HEK293 (cell line): ENCODE results near the gene HCAR3.

Experiments
- GLI2 ChIP-seq: fragments of 450-650 bp; formaldehyde crosslinking; IDR thresholded peaks from 2 replicates; pipeline ENCODE4; 2017; ENCODE audit warnings: missing biosample characterization, missing genetic modification characterization, low read depth, borderline replicate concordance
- KLF10 ChIP-seq: fragments of 450-650 bp; IDR thresholded peaks from 2 replicates; pipeline ENCODE4 v1.5.1; 2018; ENCODE audit warnings: missing biosample characterization, mild to moderate bottlenecking, missing genetic modification characterization
- KLF16 ChIP-seq: fragments of 450-650 bp; formaldehyde crosslinking; IDR thresholded peaks from 2 replicates; pipeline ENCODE4 v1.5.1; 2017; ENCODE audit warnings: missing biosample characterization, missing genetic modification characterization
- OSR2 ChIP-seq: fragments of 450-650 bp; formaldehyde crosslinking; IDR thresholded peaks from 2 replicates; pipeline ENCODE4 v1.5.1; 2016; ENCODE audit warnings: missing biosample characterization, missing genetic modification characterization
- PRDM1 ChIP-seq: fragments of 450-650 bp; formaldehyde crosslinking; IDR thresholded peaks from 2 replicates; pipeline ENCODE4; 2016; ENCODE audit warnings: missing biosample characterization, missing genetic modification characterization
- SETDB1 ChIP-seq: IDR thresholded peaks from one replicate; pipeline ENCODE4 v1.6.1; 2017; ENCODE audit warnings: mild to moderate bottlenecking, low read length, moderate library complexity, mixed read lengths; ENCODE audit not compliant: insufficient read length
- SP3 ChIP-seq: fragments of 450-650 bp; formaldehyde crosslinking; IDR thresholded peaks from 2 replicates; pipeline ENCODE4 v1.5.1; 2016; ENCODE audit warnings: missing biosample characterization, missing genetic modification characterization
- ZFHX2 ChIP-seq: fragments of 450-650 bp; formaldehyde crosslinking; conservative IDR thresholded peaks from 2 replicates; pipeline ENCODE4 v1.5.1; 2016; ENCODE audit warnings: missing biosample characterization, missing genetic modification characterization
- ZNF112 ChIP-seq: fragments of 450-650 bp; formaldehyde crosslinking; IDR thresholded peaks from 2 replicates; pipeline ENCODE4 v1.5.0; 2017; ENCODE audit warnings: missing biosample characterization, missing genetic modification characterization
- ZNF223 ChIP-seq: fragments of 450-650 bp; formaldehyde crosslinking; IDR thresholded peaks from 2 replicates; pipeline ENCODE4 v1.5.1; 2016; ENCODE audit warnings: missing biosample characterization, missing genetic modification characterization
- ZNF302 ChIP-seq: fragments of 450-650 bp; formaldehyde crosslinking; IDR thresholded peaks from 2 replicates; pipeline ENCODE4 v1.5.1; 2016; ENCODE audit warnings: missing biosample characterization, missing genetic modification characterization, low read depth
- ZNF404 ChIP-seq: fragments of 450-650 bp; formaldehyde crosslinking; IDR thresholded peaks from 2 replicates; pipeline ENCODE4 v1.5.1; 2017; ENCODE audit warnings: missing biosample characterization, missing genetic modification characterization
- ZNF473 ChIP-seq: fragments of 450-650 bp; formaldehyde crosslinking; IDR thresholded peaks from 2 replicates; pipeline ENCODE4 v1.5.1; 2017; ENCODE audit warnings: missing biosample characterization, missing genetic modification characterization
- ZNF529 ChIP-seq: fragments of 450-650 bp; formaldehyde crosslinking; IDR thresholded peaks from 2 replicates; pipeline ENCODE4 v1.5.1; 2017; ENCODE audit warnings: missing genetic modification characterization, missing biosample characterization; ENCODE audit not compliant: insufficient replicate concordance
- ZNF560 ChIP-seq: fragments of 450-650 bp; formaldehyde crosslinking; IDR thresholded peaks from 2 replicates; pipeline ENCODE4 v1.5.1; 2017; ENCODE audit warnings: missing biosample characterization, missing genetic modification characterization, borderline replicate concordance
- ZNF610 ChIP-seq: fragments of 450-650 bp; formaldehyde crosslinking; IDR thresholded peaks from 2 replicates; pipeline ENCODE4 v1.5.1; 2016; ENCODE audit warnings: missing biosample characterization, missing genetic modification characterization, borderline replicate concordance
- ZNF621 ChIP-seq: fragments of 450-650 bp; formaldehyde crosslinking; IDR thresholded peaks from 2 replicates; pipeline ENCODE4 v1.5.1; 2017; ENCODE audit warnings: missing biosample characterization, missing genetic modification characterization
- ZNF623 ChIP-seq: fragments of 450-650 bp; formaldehyde crosslinking; IDR thresholded peaks from 2 replicates; pipeline ENCODE4 v1.5.1; 2016; ENCODE audit warnings: missing biosample characterization, missing genetic modification characterization
- ZNF654 ChIP-seq: fragments of 450-650 bp; formaldehyde crosslinking; IDR thresholded peaks from 2 replicates; pipeline ENCODE4 v1.5.1; 2016; ENCODE audit warnings: low read depth, missing biosample characterization, missing genetic modification characterization
- ZNF664 ChIP-seq: fragments of 450-650 bp; formaldehyde crosslinking; IDR thresholded peaks from 2 replicates; pipeline ENCODE4 v1.5.1; 2016; ENCODE audit warnings: missing biosample characterization, missing genetic modification characterization
- ZNF677 ChIP-seq: fragments of 450-650 bp; IDR thresholded peaks from 2 replicates; pipeline ENCODE4 v1.5.0; 2018; ENCODE audit warnings: missing biosample characterization, mild to moderate bottlenecking, missing genetic modification characterization, moderate library complexity
- ZNF768 ChIP-seq: fragments of 450-650 bp; formaldehyde crosslinking; IDR thresholded peaks from 2 replicates; pipeline ENCODE4 v1.5.1; 2018; ENCODE audit warnings: missing biosample characterization, mild to moderate bottlenecking, missing genetic modification characterization
- ZSCAN16 ChIP-seq: fragments of 450-650 bp; formaldehyde crosslinking; IDR thresholded peaks from 2 replicates; pipeline ENCODE4 v1.5.1; 2016; ENCODE audit warnings: missing biosample characterization, missing genetic modification characterization
- ZSCAN30 ChIP-seq: fragments of 450-650 bp; IDR thresholded peaks from 2 replicates; pipeline ENCODE4 v1.5.1; 2018; ENCODE audit warnings: missing biosample characterization, mild to moderate bottlenecking, missing genetic modification characterization, moderate library complexity
- TF ChIP-seq, protein P1 (sequence below): fragments of 450-650 bp; formaldehyde crosslinking; IDR thresholded peaks from 2 replicates; pipeline ENCODE4 v1.5.1; 2016; ENCODE audit warnings: missing biosample characterization, missing genetic modification characterization
- TF ChIP-seq, protein P2 (sequence below): fragments of 450-650 bp; formaldehyde crosslinking; IDR thresholded peaks from 2 replicates; pipeline ENCODE4 v1.5.1; 2016; ENCODE audit warnings: missing biosample characterization, missing genetic modification characterization
- TF ChIP-seq, protein P3 (sequence below): fragments of 450-650 bp; formaldehyde crosslinking; IDR thresholded peaks from 2 replicates; pipeline ENCODE4 v1.5.1; 2016; ENCODE audit warnings: missing biosample characterization, missing genetic modification characterization
- TF ChIP-seq, protein P4 (sequence below): fragments of 450-650 bp; formaldehyde crosslinking; IDR thresholded peaks from 2 replicates; pipeline ENCODE4 v1.5.1; 2016; ENCODE audit warnings: missing biosample characterization, missing genetic modification characterization
- TF ChIP-seq, protein P5 (sequence below): fragments of 450-650 bp; formaldehyde crosslinking; IDR thresholded peaks from 2 replicates; pipeline ENCODE4 v1.5.1; 2016; ENCODE audit warnings: missing biosample characterization, missing genetic modification characterization

The HCAR3 gene

DNA sequence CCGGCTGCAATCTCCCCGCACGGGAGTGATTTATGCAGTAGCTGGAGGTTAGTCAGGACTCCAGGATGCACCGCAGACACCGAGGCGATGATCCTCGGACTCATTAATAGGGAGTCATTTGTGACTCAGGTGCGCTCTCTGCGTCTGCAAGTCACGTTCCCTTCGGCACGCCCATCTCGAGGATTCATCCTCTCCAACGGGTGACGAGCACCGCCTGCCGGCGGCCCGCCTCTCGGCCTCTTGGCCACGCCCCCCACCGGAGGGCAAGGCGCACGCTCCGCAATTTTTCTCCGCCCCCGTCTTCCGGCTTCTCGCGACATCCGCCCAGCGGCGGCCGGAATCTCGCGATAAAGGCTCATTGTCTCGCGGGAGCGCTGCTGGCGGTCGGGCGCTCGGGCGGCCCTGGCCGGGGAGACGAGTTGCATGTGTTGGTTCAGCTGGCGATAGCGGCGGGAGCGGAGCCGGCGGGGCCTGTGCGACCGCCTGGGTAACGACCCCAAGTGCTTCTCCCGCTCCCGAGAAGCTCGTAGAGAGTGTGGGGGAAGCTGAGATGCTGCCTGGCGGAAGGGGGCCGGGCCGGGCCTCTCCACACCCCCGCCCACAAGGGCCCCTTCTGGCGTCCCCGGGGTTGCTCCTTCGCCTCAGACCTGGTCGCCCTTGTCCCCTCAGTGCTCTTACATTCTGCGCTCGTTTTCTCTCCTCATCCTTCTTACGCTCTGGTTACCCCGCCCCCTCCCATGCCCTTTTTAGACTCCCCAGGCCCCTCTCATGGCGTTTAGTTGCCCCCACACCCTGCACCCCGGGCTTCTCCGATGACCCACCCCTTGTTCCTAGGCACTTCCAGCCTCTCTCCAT is 36.1 kb upstream of the HCAR3 start, which contains the start of gene DENR (continued):
- TF ChIP-seq, protein P1, sequence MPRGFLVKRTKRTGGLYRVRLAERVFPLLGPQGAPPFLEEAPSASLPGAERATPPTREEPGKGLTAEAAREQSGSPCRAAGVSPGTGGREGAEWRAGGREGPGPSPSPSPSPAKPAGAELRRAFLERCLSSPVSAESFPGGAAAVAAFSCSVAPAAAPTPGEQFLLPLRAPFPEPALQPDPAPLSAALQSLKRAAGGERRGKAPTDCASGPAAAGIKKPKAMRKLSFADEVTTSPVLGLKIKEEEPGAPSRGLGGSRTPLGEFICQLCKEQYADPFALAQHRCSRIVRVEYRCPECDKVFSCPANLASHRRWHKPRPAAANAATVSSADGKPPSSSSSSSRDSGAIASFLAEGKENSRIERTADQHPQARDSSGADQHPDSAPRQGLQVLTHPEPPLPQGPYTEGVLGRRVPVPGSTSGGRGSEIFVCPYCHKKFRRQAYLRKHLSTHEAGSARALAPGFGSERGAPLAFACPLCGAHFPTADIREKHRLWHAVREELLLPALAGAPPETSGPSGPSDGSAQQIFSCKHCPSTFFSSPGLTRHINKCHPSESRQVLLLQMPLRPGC (tag by site-specific recombination) = peak; percentile 10
- TF ChIP-seq ZFHX2 = peak; percentile 93
- no peak for TF ChIP-seq ZNF404 (tag by site-specific recombination)
- no peak for TF ChIP-seq ZNF677 (tag by site-specific recombination)
- TF ChIP-seq GLI2 (tag by site-specific recombination) = no peak
- TF ChIP-seq ZNF112 (tag by site-specific recombination) = no peak
- TF ChIP-seq, protein P2, sequence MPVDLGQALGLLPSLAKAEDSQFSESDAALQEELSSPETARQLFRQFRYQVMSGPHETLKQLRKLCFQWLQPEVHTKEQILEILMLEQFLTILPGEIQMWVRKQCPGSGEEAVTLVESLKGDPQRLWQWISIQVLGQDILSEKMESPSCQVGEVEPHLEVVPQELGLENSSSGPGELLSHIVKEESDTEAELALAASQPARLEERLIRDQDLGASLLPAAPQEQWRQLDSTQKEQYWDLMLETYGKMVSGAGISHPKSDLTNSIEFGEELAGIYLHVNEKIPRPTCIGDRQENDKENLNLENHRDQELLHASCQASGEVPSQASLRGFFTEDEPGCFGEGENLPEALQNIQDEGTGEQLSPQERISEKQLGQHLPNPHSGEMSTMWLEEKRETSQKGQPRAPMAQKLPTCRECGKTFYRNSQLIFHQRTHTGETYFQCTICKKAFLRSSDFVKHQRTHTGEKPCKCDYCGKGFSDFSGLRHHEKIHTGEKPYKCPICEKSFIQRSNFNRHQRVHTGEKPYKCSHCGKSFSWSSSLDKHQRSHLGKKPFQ (tag by site-specific recombination) = no peak
- TF ChIP-seq, protein P3, sequence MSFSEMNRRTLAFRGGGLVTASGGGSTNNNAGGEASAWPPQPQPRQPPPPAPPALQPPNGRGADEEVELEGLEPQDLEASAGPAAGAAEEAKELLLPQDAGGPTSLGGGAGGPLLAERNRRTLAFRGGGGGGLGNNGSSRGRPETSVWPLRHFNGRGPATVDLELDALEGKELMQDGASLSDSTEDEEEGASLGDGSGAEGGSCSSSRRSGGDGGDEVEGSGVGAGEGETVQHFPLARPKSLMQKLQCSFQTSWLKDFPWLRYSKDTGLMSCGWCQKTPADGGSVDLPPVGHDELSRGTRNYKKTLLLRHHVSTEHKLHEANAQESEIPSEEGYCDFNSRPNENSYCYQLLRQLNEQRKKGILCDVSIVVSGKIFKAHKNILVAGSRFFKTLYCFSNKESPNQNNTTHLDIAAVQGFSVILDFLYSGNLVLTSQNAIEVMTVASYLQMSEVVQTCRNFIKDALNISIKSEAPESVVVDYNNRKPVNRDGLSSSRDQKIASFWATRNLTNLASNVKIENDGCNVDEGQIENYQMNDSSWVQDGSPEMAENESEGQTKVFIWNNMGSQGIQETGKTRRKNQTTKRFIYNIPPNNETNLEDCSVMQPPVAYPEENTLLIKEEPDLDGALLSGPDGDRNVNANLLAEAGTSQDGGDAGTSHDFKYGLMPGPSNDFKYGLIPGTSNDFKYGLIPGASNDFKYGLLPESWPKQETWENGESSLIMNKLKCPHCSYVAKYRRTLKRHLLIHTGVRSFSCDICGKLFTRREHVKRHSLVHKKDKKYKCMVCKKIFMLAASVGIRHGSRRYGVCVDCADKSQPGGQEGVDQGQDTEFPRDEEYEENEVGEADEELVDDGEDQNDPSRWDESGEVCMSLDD = peak; percentile 43; the same call in 1 of the 2 replicates
- TF ChIP-seq ZNF654 (tag by site-specific recombination) = peak; percentile 71
- TF ChIP-seq ZNF223 (tag by site-specific recombination) = no peak
- TF ChIP-seq, protein P4, sequence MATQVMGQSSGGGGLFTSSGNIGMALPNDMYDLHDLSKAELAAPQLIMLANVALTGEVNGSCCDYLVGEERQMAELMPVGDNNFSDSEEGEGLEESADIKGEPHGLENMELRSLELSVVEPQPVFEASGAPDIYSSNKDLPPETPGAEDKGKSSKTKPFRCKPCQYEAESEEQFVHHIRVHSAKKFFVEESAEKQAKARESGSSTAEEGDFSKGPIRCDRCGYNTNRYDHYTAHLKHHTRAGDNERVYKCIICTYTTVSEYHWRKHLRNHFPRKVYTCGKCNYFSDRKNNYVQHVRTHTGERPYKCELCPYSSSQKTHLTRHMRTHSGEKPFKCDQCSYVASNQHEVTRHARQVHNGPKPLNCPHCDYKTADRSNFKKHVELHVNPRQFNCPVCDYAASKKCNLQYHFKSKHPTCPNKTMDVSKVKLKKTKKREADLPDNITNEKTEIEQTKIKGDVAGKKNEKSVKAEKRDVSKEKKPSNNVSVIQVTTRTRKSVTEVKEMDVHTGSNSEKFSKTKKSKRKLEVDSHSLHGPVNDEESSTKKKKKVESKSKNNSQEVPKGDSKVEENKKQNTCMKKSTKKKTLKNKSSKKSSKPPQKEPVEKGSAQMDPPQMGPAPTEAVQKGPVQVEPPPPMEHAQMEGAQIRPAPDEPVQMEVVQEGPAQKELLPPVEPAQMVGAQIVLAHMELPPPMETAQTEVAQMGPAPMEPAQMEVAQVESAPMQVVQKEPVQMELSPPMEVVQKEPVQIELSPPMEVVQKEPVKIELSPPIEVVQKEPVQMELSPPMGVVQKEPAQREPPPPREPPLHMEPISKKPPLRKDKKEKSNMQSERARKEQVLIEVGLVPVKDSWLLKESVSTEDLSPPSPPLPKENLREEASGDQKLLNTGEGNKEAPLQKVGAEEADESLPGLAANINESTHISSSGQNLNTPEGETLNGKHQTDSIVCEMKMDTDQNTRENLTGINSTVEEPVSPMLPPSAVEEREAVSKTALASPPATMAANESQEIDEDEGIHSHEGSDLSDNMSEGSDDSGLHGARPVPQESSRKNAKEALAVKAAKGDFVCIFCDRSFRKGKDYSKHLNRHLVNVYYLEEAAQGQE = no peak; the same call in 1 of the 2 replicates
- no peak for TF ChIP-seq ZNF473 (tag by site-specific recombination)
- TF ChIP-seq ZNF664 (tag by site-specific recombination) = no peak
- no peak for TF ChIP-seq PRDM1 (tag by site-specific recombination)
- TF ChIP-seq ZSCAN30 (tag by site-specific recombination) = peak; percentile 30; the same call in 1 of the 2 replicates
- TF ChIP-seq ZNF529 (tag by site-specific recombination) = no peak
- peak; percentile 74 for TF ChIP-seq OSR2 (tag by site-specific recombination)
- TF ChIP-seq ZNF610 = peak; percentile 83; the same call in 1 of the 2 replicates
- peak; percentile 94 for TF ChIP-seq SP3 (tag by site-specific recombination)
- TF ChIP-seq ZNF302 = no peak
- TF ChIP-seq KLF10 = peak; percentile 78
- TF ChIP-seq ZNF621 = no peak
- no peak for TF ChIP-seq ZSCAN16 (tag by site-specific recombination)
- TF ChIP-seq, protein P5, sequence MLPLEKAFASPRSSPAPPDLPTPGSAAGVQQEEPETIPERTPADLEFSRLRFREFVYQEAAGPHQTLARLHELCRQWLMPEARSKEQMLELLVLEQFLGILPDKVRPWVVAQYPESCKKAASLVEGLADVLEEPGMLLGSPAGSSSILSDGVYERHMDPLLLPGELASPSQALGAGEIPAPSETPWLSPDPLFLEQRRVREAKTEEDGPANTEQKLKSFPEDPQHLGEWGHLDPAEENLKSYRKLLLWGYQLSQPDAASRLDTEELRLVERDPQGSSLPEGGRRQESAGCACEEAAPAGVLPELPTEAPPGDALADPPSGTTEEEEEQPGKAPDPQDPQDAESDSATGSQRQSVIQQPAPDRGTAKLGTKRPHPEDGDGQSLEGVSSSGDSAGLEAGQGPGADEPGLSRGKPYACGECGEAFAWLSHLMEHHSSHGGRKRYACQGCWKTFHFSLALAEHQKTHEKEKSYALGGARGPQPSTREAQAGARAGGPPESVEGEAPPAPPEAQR = no peak
- no peak for TF ChIP-seq ZNF768 (tag by site-specific recombination)
- peak; percentile 100 for TF ChIP-seq KLF16
- TF ChIP-seq ZNF623 (tag by site-specific recombination) = no peak
- TF ChIP-seq SETDB1 = no peak
- TF ChIP-seq ZNF560 (tag by site-specific recombination) = no peak
